Adipocyte (in vitro differentiated cells): ENCODE measurements around the gene RDH5.

Source experiments
- DNase-seq: peaks from one replicate; pipeline ENCODE4 v3.0.0-alpha.2; 2015; ENCODE audit warnings: low read depth
- H3K27me3 ChIP-seq: replicated peaks from 2 replicates; pipeline ENCODE4 v1.7.0; 2013; ENCODE audit warnings: mild to moderate bottlenecking, low read length, moderate library complexity; ENCODE audit not compliant: control insufficient read depth, insufficient read depth
- H3K36me3 ChIP-seq: 2 replicates; pipeline ENCODE4 v1.7.0; 2013; ENCODE audit warnings: low read length, mild to moderate bottlenecking, moderate library complexity; ENCODE audit not compliant: control insufficient read depth, insufficient read depth, severe bottlenecking
- H3K4me1 ChIP-seq: 2 replicates; pipeline ENCODE4 v1.7.0; 2013; ENCODE audit warnings: mild to moderate bottlenecking, low read length, moderate library complexity; ENCODE audit not compliant: control insufficient read depth, insufficient read depth
- H3K4me3 ChIP-seq: 2 replicates; pipeline ENCODE4 v1.7.0; 2013; ENCODE audit warnings: mild to moderate bottlenecking, low read length, moderate library complexity
- H3K9ac ChIP-seq: 2 replicates; pipeline ENCODE4 v1.7.0; 2013; ENCODE audit warnings: mild to moderate bottlenecking, low read length, moderate library complexity
- H3K9me3 ChIP-seq: 2 replicates; pipeline ENCODE4 v1.7.0; 2013; ENCODE audit warnings: mild to moderate bottlenecking, low read length, moderate library complexity; ENCODE audit not compliant: control insufficient read depth

RDH5 gene

DNA sequence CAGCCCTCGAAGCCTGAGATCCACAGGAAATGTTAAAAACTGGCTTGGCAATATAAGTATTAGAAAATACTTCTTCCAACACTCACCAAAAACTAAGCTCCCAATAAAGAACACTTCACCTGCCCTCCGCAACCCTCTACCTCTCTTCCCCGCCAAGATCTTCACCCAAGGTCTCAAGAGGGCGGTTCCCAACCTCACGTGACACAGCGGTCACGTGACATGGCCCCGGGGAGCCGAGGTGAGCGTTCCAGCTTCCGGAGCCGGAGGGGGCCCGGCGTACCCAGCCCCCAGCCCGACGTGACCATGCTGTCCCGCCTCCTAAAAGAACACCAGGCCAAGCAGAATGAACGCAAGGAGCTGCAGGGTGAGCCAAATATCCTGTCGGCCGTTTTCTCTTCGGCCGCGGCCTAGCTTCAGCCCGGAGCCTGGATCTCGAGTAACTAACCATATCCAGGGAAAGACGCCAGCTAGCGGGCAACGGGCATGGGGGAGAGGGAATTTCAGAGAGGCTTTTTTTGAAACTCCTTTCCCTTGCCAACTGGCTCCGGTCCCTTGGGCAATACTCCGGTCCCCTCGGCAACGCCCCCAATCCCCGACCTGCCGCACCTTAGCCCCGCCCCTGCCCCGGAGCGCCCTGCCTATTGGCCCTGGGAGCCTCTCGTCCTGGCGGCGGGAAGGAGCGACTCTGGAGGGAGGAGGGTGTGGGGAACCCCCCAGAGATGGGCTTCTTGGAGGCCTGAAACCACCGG is 4.2 kb upstream of the RDH5 start, which contains the start of gene BLOC1S1:
Gene BLOC1S1, plus strand, starts transcription at position 214 of the 749 bp plus-strand sequence. Its CDS starts 6 bp downstream, at position 220.
- H3K36me3 ChIP-seq, result no peaks in the 10 kb centered on the region
- no peaks in the 10 kb centered on the region for H3K9me3 ChIP-seq
- peak; percentile 94 for DNase-seq
- peaks cover 79% of the 10 kb centered on the region for H3K4me1 ChIP-seq
- H3K4me3 ChIP-seq, result peak within 1 kb of the TSS; percentile 84
- peak within 1 kb of the TSS; percentile 89 for H3K9ac ChIP-seq
- no peaks in the 10 kb centered on the region for H3K27me3 ChIP-seq

GRCh38 chr12:55716582-55716957 is 3.6 kb upstream of the RDH5 start:
- DNase-seq, result no peak
- Histone ChIP-seq H3K9ac (peak overlapping the region; percentile 89), H3K36me3 (no peaks in the 10 kb centered on the region), H3K9me3 (no peaks in the 10 kb centered on the region), H3K4me1 (peaks cover 81% of the 10 kb centered on the region), H3K4me3 (peak overlapping the region; percentile 84), H3K27me3 (no peaks in the 10 kb centered on the region)

DNA sequence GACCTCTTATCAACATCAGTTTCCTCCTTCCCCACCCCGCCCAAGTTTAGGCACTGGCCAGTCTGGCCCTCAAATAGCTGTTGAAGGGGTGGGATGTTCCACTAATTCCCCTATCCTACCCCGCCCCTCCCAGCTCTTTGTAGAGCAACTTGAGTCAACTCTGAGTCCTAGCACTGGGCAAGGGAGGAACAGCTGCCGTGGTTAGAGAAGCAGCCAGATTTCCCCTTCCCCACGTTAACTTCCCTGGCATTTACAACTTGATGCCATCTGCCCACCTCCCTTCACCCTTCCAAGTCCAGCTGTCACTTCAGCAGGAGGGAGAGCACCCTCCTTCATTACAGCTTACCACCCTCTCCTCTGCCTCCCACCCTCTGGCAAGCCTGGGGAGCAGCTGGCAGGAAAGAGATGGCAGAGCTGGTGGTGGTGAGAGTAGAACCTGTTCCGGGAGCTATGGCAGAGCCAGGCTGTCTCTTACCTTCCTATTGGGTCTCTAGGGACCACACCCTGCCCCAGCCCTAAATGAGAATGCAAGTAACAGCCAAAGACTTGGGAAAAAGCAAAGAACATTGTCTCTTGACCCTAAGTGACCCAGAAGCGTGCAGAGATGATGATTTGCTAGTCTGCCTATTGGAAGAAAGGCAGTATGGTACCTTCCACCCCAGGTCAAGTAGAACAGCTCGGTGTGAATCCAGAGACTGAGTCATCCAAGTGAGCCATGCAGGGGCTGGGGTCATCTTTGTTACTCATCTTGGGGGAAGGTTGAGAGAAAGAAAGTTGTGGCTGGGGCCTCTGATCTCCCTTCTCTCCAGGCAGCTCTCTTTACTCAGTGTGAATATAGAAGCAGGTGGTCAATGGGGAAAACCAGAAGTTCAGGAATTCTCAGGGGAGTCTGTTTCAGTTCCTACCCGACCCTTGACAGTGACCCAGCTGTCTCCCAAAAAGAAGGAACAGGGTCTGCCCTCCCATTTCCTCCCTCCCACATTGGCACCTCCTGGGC is 2.9 kb upstream of the RDH5 start:
- H3K36me3 ChIP-seq, result no peaks in the 10 kb centered on the region
- no peaks in the 10 kb centered on the region for H3K9me3 ChIP-seq
- H3K4me1 ChIP-seq, result peaks cover 76% of the 10 kb centered on the region
- H3K4me3 ChIP-seq, result peak overlapping the region; percentile 84
- H3K27me3 ChIP-seq, result no peaks in the 10 kb centered on the region
- no peak for DNase-seq
- H3K9ac ChIP-seq, result peak overlapping the region; percentile 89

GRCh38 chr12:55718015-55718414 is 2.2 kb upstream of the RDH5 start:
- H3K36me3 ChIP-seq, result no peaks in the 10 kb centered on the region
- DNase-seq, result no peak
- H3K27me3 ChIP-seq, result no peaks in the 10 kb centered on the region
- no peaks in the 10 kb centered on the region for H3K9me3 ChIP-seq
- H3K4me1 ChIP-seq, result peaks cover 70% of the 10 kb centered on the region
- no peak overlapping the region for H3K4me3 ChIP-seq
- H3K9ac ChIP-seq, result peak overlapping the region; percentile 86

DNA sequence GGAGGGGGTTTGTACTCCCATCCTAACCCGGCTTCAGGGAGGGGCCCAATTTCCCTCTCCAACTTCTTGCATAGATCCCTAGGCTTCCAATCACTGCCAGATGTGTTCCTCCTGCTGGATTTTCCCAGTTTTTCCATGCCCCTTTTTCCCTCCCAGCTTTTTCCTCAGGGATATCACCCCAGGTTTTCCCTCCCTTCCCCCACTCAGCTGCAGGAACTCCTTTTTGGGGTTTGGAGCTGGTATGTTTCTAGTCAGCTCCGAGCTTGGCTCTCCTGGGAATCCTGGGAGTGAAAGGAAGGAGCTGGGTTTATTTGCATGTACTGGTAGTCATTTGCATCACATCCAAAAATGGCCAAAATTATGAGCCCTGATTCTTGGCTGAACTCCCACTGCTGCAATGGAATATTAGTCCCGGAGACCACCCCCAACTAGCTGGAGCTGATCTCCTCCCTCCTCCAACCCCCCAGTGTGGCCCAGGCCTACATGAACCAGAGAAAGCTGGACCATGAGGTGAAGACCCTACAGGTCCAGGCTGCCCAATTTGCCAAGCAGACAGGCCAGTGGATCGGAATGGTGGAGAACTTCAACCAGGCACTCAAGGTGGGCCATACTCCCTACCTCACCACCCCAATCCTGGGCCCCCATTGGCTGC is 1.4 kb upstream of the RDH5 start:
- Histone ChIP-seq H3K36me3 (peaks cover 2% of the 10 kb centered on the region), H3K4me1 (peaks cover 69% of the 10 kb centered on the region), H3K9ac (peak overlapping the region; percentile 86), H3K27me3 (no peaks in the 10 kb centered on the region), H3K9me3 (no peaks in the 10 kb centered on the region), H3K4me3 (peak overlapping the region; percentile 7)
- no peak for DNase-seq

DNA sequence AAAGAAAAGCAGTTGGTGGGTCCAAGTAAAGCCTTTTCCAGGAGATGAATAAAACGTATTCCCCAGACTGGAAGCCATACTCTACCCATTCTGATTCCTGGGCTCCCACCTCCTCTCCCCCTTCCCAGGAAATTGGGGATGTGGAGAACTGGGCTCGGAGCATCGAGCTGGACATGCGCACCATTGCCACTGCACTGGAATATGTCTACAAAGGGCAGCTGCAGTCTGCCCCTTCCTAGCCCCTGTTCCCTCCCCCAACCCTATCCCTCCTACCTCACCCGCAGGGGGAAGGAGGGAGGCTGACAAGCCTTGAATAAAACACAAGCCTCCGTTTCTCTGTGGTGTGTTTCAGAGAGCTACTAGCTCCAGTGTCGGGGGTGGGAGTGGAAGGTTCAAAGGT is 822 bp upstream of the RDH5 start:
- Histone ChIP-seq H3K4me1 (peaks cover 73% of the 10 kb centered on the region), H3K36me3 (peaks cover 8% of the 10 kb centered on the region), H3K4me3 (no peak overlapping the region), H3K9ac (peak overlapping the region; percentile 86), H3K9me3 (no peaks in the 10 kb centered on the region), H3K27me3 (no peaks in the 10 kb centered on the region)
- no peak for DNase-seq

GRCh38 chr12:55720894-55721444 is 776 bp downstream of the RDH5 start:
- Histone ChIP-seq H3K9me3 (no peaks in the 10 kb centered on the region), H3K9ac (peak overlapping the region; percentile 86), H3K36me3 (peaks cover 24% of the 10 kb centered on the region), H3K4me1 (peaks cover 78% of the 10 kb centered on the region), H3K27me3 (no peaks in the 10 kb centered on the region), H3K4me3 (peak overlapping the region; percentile 76)
- DNase-seq, result peak; percentile 89

DNA sequence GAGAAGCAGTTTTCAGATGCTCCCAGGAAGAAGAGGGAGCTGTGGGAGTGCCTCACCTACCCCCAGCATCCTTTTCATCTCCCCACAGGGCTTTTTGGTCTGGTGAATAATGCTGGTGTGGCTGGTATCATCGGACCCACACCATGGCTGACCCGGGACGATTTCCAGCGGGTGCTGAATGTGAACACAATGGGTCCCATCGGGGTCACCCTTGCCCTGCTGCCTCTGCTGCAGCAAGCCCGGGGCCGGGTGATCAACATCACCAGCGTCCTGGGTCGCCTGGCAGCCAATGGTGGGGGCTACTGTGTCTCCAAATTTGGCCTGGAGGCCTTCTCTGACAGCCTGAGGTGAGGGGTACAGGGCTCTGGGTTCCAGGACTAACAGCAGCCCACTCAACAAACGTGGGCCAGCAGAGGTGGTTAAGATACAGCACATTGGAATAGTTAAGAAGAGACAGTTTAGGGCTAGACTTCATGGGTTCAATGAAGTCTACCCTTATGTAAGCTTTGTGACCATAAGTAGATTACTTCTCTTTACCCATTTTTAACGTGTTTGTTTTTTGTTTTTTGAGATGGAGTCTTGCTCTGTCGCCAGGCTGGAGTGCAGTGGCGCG is 1.5 kb downstream of the RDH5 start:
- peaks cover 30% of the 10 kb centered on the region for H3K36me3 ChIP-seq
- H3K4me1 ChIP-seq, result peaks cover 84% of the 10 kb centered on the region
- H3K4me3 ChIP-seq, result peak overlapping the region; percentile 76
- DNase-seq, result no peak
- H3K9me3 ChIP-seq, result no peaks in the 10 kb centered on the region
- no peaks in the 10 kb centered on the region for H3K27me3 ChIP-seq
- H3K9ac ChIP-seq, result peak overlapping the region; percentile 86

DNA sequence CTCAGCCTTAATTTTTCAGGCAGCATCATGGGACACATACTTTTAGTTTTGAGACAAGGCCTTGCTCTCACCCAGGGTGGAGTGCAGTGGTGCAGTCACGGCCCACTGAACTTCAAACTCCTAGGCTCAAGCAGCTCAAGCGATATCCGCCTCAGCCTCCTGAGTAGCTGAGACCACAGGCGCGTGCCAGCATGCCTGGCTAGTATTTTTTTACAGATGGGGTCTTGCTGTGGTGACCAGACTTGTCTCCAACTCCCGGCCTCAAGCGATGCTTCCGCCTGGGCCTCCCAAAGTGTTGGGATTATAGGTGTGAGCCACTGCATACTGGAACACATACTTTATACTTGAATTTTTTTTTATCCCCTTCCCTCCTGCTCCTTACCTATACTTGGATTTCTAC is 2.8 kb downstream of the RDH5 start:
- Histone ChIP-seq H3K4me1 (peaks cover 76% of the 10 kb centered on the region), H3K27me3 (no peaks in the 10 kb centered on the region), H3K4me3 (no peak overlapping the region), H3K9me3 (no peaks in the 10 kb centered on the region), H3K36me3 (peaks cover 35% of the 10 kb centered on the region), H3K9ac (peak overlapping the region; percentile 99)
- no peak for DNase-seq

- Histone ChIP-seq H3K9ac (peak overlapping the region; percentile 99), H3K4me1 (peaks cover 68% of the 10 kb centered on the region), H3K27me3 (no peaks in the 10 kb centered on the region), H3K9me3 (no peaks in the 10 kb centered on the region), H3K4me3 (peak overlapping the region; percentile 43), H3K36me3 (peaks cover 35% of the 10 kb centered on the region)
- DNase-seq, result no peak
Measured at GRCh38 chr12:55723516-55724225, 3.5 kb downstream of the RDH5 start.
